ENCODE measurements around the gene ARHGAP28.

DNA sequence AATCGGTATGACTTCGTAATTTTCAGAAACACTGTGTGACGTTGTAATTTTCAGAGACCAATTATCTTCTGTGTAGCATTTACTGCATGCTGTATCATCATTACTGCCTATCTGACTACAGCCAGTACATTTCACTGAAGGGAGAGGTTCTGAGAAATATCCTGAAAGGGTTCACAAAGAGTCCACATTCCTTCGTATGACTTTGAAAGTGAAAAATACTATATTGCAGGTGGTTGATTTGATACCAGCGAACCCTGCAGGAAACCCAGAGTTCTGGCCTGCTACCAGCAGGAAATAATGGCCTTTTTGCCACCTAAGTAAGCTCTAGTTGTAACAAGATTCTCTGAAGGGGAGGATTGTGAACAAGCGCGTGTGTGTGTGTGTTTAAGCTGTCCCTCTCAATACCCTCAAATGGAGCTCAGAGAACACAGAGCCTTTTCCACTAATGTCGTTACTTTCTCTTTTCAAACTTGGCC lies 155.5 kb downstream of the ARHGAP28 start:
- TF ChIP-seq, protein P1, sequence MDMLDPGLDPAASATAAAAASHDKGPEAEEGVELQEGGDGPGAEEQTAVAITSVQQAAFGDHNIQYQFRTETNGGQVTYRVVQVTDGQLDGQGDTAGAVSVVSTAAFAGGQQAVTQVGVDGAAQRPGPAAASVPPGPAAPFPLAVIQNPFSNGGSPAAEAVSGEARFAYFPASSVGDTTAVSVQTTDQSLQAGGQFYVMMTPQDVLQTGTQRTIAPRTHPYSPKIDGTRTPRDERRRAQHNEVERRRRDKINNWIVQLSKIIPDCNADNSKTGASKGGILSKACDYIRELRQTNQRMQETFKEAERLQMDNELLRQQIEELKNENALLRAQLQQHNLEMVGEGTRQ (IDR thresholded peaks at IDR 0.05; ENCODE audit: borderline replicate concordance, low read depth, low read length): no peak
- no peak for TF ChIP-seq ATF3 (IDR thresholded peaks at IDR 0.05; ENCODE audit: borderline replicate concordance, extremely low read depth, low read depth, low read length)
- no peak for TF ChIP-seq RUNX3 (IDR thresholded peaks at IDR 0.05; ENCODE audit: low read length)
- TF ChIP-seq CTCF (IDR thresholded peaks at IDR 0.05 in 2 of 3, conservative IDR thresholded peaks at IDR 0.05 in 1 of 3; ENCODE audit: control insufficient read depth in 2 of 3, extremely low read depth in 1 of 3, insufficient read depth in 1 of 3, low read depth in 3 of 3, low read length in 3 of 3): no peak
- TF ChIP-seq MAX (IDR thresholded peaks at IDR 0.05; ENCODE audit: low read depth, low read length): no peak
- no peak for TF ChIP-seq NFYB (IDR thresholded peaks at IDR 0.05; ENCODE audit: insufficient read depth, low read depth, low read length)
